ENCODE results near the gene MTMR2.

Gene MTMR2

GRCh38 chr11:95897731-95898130 lies 26.2 kb downstream of the MTMR2 start:
- Histone ChIP-seq H3K4me3 (ENCODE audit: low read length) (no peak overlapping the region), H3K9me3 (ENCODE audit: control insufficient read depth, low read depth, low read length) (no peaks in the 10 kb centered on the region), H3K36me3 (ENCODE audit: control insufficient read depth, low read depth, low read length) (no peaks in the 10 kb centered on the region), H3K27me3 (ENCODE audit: control insufficient read depth, insufficient read depth, low read length) (no peaks in the 10 kb centered on the region), H3K9ac (ENCODE audit: low read length) (no peak overlapping the region), H3K27ac (ENCODE audit: low read length) (no peak overlapping the region), H3K4me1 (ENCODE audit: control insufficient read depth, low read depth, low read length) (peaks cover 6% of the 10 kb centered on the region)

GRCh38 chr11:95895815-95896214 lies 28.1 kb downstream of the MTMR2 start:
- Histone ChIP-seq H3K4me3 (ENCODE audit: low read length) (no peak overlapping the region), H3K27me3 (ENCODE audit: control insufficient read depth, insufficient read depth, low read length) (no peaks in the 10 kb centered on the region), H3K27ac (ENCODE audit: low read length) (no peak overlapping the region), H3K9me3 (ENCODE audit: control insufficient read depth, low read depth, low read length) (no peaks in the 10 kb centered on the region), H3K36me3 (ENCODE audit: control insufficient read depth, low read depth, low read length) (no peaks in the 10 kb centered on the region), H3K4me1 (ENCODE audit: control insufficient read depth, low read depth, low read length) (peaks cover 4% of the 10 kb centered on the region), H3K9ac (ENCODE audit: low read length) (no peak overlapping the region)

- H3K4me1 ChIP-seq (ENCODE audit: control insufficient read depth, low read depth, low read length) = peaks cover 4% of the 10 kb centered on the region
- H3K4me3 ChIP-seq (ENCODE audit: low read length) = no peak overlapping the region
- no peaks in the 10 kb centered on the region for H3K36me3 ChIP-seq (ENCODE audit: control insufficient read depth, low read depth, low read length)
- H3K27ac ChIP-seq (ENCODE audit: low read length) = no peak overlapping the region
- no peaks in the 10 kb centered on the region for H3K9me3 ChIP-seq (ENCODE audit: control insufficient read depth, low read depth, low read length)
- no peak overlapping the region for H3K9ac ChIP-seq (ENCODE audit: low read length)
- no peaks in the 10 kb centered on the region for H3K27me3 ChIP-seq (ENCODE audit: control insufficient read depth, insufficient read depth, low read length)
Observed at GRCh38 chr11:95892892-95893570, 30.9 kb downstream of the MTMR2 start.

- H3K9me3 ChIP-seq (ENCODE audit: control insufficient read depth, low read depth, low read length) = no peaks in the 10 kb centered on the region
- H3K4me1 ChIP-seq (ENCODE audit: control insufficient read depth, low read depth, low read length) = peaks cover 4% of the 10 kb centered on the region
- no peaks in the 10 kb centered on the region for H3K27me3 ChIP-seq (ENCODE audit: control insufficient read depth, insufficient read depth, low read length)
- no peak overlapping the region for H3K27ac ChIP-seq (ENCODE audit: low read length)
- H3K36me3 ChIP-seq (ENCODE audit: control insufficient read depth, low read depth, low read length) = peaks cover 5% of the 10 kb centered on the region
- no peak overlapping the region for H3K4me3 ChIP-seq (ENCODE audit: low read length)
- H3K9ac ChIP-seq (ENCODE audit: low read length) = no peak overlapping the region
Observed at GRCh38 chr11:95892492-95892891, 31.4 kb downstream of the MTMR2 start.

- no peaks in the 10 kb centered on the region for H3K27me3 ChIP-seq (ENCODE audit: control insufficient read depth, insufficient read depth, low read length)
- no peak overlapping the region for H3K9ac ChIP-seq (ENCODE audit: low read length)
- peaks cover 13% of the 10 kb centered on the region for H3K36me3 ChIP-seq (ENCODE audit: control insufficient read depth, low read depth, low read length)
- H3K9me3 ChIP-seq (ENCODE audit: control insufficient read depth, low read depth, low read length) = no peaks in the 10 kb centered on the region
- H3K27ac ChIP-seq (ENCODE audit: low read length) = no peak overlapping the region
- no peak overlapping the region for H3K4me3 ChIP-seq (ENCODE audit: low read length)
- H3K4me1 ChIP-seq (ENCODE audit: control insufficient read depth, low read depth, low read length) = peaks cover 4% of the 10 kb centered on the region
Observed at GRCh38 chr11:95891423-95892170, 32.3 kb downstream of the MTMR2 start.

GRCh38 chr11:95888852-95889251 lies 35.1 kb downstream of the MTMR2 start:
- no peak overlapping the region for H3K27ac ChIP-seq (ENCODE audit: low read length)
- no peaks in the 10 kb centered on the region for H3K27me3 ChIP-seq (ENCODE audit: control insufficient read depth, insufficient read depth, low read length)
- H3K4me1 ChIP-seq (ENCODE audit: control insufficient read depth, low read depth, low read length) = no peaks in the 10 kb centered on the region
- H3K9ac ChIP-seq (ENCODE audit: low read length) = no peak overlapping the region
- H3K4me3 ChIP-seq (ENCODE audit: low read length) = no peak overlapping the region
- H3K36me3 ChIP-seq (ENCODE audit: control insufficient read depth, low read depth, low read length) = peaks cover 16% of the 10 kb centered on the region
- H3K9me3 ChIP-seq (ENCODE audit: control insufficient read depth, low read depth, low read length) = no peaks in the 10 kb centered on the region

- Histone ChIP-seq H3K4me1 (ENCODE audit: control insufficient read depth, low read depth, low read length) (no peaks in the 10 kb centered on the region), H3K9ac (ENCODE audit: low read length) (no peak overlapping the region), H3K27me3 (ENCODE audit: control insufficient read depth, insufficient read depth, low read length) (no peaks in the 10 kb centered on the region), H3K36me3 (ENCODE audit: control insufficient read depth, low read depth, low read length) (peaks cover 16% of the 10 kb centered on the region), H3K9me3 (ENCODE audit: control insufficient read depth, low read depth, low read length) (no peaks in the 10 kb centered on the region), H3K4me3 (ENCODE audit: low read length) (no peak overlapping the region), H3K27ac (ENCODE audit: low read length) (no peak overlapping the region)
Observed at GRCh38 chr11:95888439-95888838, 35.5 kb downstream of the MTMR2 start.

GRCh38 chr11:95886462-95886861 lies 37.4 kb downstream of the MTMR2 start:
- Histone ChIP-seq H3K36me3 (ENCODE audit: control insufficient read depth, low read depth, low read length) (peaks cover 16% of the 10 kb centered on the region), H3K27me3 (ENCODE audit: control insufficient read depth, insufficient read depth, low read length) (no peaks in the 10 kb centered on the region), H3K4me1 (ENCODE audit: control insufficient read depth, low read depth, low read length) (no peaks in the 10 kb centered on the region), H3K9me3 (ENCODE audit: control insufficient read depth, low read depth, low read length) (no peaks in the 10 kb centered on the region), H3K27ac (ENCODE audit: low read length) (no peak overlapping the region), H3K9ac (ENCODE audit: low read length) (no peak overlapping the region), H3K4me3 (ENCODE audit: low read length) (no peak overlapping the region)

- H3K27me3 ChIP-seq (ENCODE audit: control insufficient read depth, insufficient read depth, low read length) = no peaks in the 10 kb centered on the region
- H3K9ac ChIP-seq (ENCODE audit: low read length) = no peak overlapping the region
- H3K4me1 ChIP-seq (ENCODE audit: control insufficient read depth, low read depth, low read length) = no peaks in the 10 kb centered on the region
- H3K27ac ChIP-seq (ENCODE audit: low read length) = no peak overlapping the region
- peaks cover 16% of the 10 kb centered on the region for H3K36me3 ChIP-seq (ENCODE audit: control insufficient read depth, low read depth, low read length)
- no peaks in the 10 kb centered on the region for H3K9me3 ChIP-seq (ENCODE audit: control insufficient read depth, low read depth, low read length)
- no peak overlapping the region for H3K4me3 ChIP-seq (ENCODE audit: low read length)
Observed at GRCh38 chr11:95884802-95885201, 39.1 kb downstream of the MTMR2 start.

GRCh38 chr11:95884376-95884775 lies 39.5 kb downstream of the MTMR2 start:
- Histone ChIP-seq H3K9me3 (ENCODE audit: control insufficient read depth, low read depth, low read length) (no peaks in the 10 kb centered on the region), H3K27me3 (ENCODE audit: control insufficient read depth, insufficient read depth, low read length) (no peaks in the 10 kb centered on the region), H3K27ac (ENCODE audit: low read length) (no peak overlapping the region), H3K9ac (ENCODE audit: low read length) (no peak overlapping the region), H3K36me3 (ENCODE audit: control insufficient read depth, low read depth, low read length) (peaks cover 16% of the 10 kb centered on the region), H3K4me1 (ENCODE audit: control insufficient read depth, low read depth, low read length) (no peaks in the 10 kb centered on the region), H3K4me3 (ENCODE audit: low read length) (no peak overlapping the region)

GRCh38 chr11:95883381-95883780 lies 40.5 kb downstream of the MTMR2 start:
- Histone ChIP-seq H3K9ac (ENCODE audit: low read length) (no peak overlapping the region), H3K27ac (ENCODE audit: low read length) (no peak overlapping the region), H3K36me3 (ENCODE audit: control insufficient read depth, low read depth, low read length) (peaks cover 16% of the 10 kb centered on the region), H3K27me3 (ENCODE audit: control insufficient read depth, insufficient read depth, low read length) (no peaks in the 10 kb centered on the region), H3K4me1 (ENCODE audit: control insufficient read depth, low read depth, low read length) (no peaks in the 10 kb centered on the region), H3K4me3 (ENCODE audit: low read length) (no peak overlapping the region), H3K9me3 (ENCODE audit: control insufficient read depth, low read depth, low read length) (no peaks in the 10 kb centered on the region)

GRCh38 chr11:95877291-95877690 lies 46.6 kb downstream of the MTMR2 start:
- no peak overlapping the region for H3K4me3 ChIP-seq (ENCODE audit: low read length)
- H3K4me1 ChIP-seq (ENCODE audit: control insufficient read depth, low read depth, low read length) = no peaks in the 10 kb centered on the region
- H3K9ac ChIP-seq (ENCODE audit: low read length) = no peak overlapping the region
- H3K36me3 ChIP-seq (ENCODE audit: control insufficient read depth, low read depth, low read length) = no peaks in the 10 kb centered on the region
- H3K27ac ChIP-seq (ENCODE audit: low read length) = no peak overlapping the region
- peaks cover 4% of the 10 kb centered on the region for H3K9me3 ChIP-seq (ENCODE audit: control insufficient read depth, low read depth, low read length)
- no peaks in the 10 kb centered on the region for H3K27me3 ChIP-seq (ENCODE audit: control insufficient read depth, insufficient read depth, low read length)

All from iPS-18a (cell line).